Kidney glomerular epithelial cell (primary cell): ENCODE results near the gene SIGLEC8.
"Not testable (repeated sequence)": the region's sequence is repeated elsewhere in the genome, so short reads cannot be mapped to it uniquely, and the experiment has no call there.

Experiments used
- DNase-seq: peaks from one replicate; lab custom pipeline; 2025; lab: John Stamatoyannopoulos, UW

SIGLEC8 gene

GRCh38 chr19:51447510-51447909 lies 10.7 kb downstream of the SIGLEC8 start:
- not testable (repeated sequence) for DNase-seq

- DNase-seq = no peak
Measured at GRCh38 chr19:51441410-51442390, 16.6 kb downstream of the SIGLEC8 start.

GRCh38 chr19:51440846-51441409 lies 17.3 kb downstream of the SIGLEC8 start:
- DNase-seq = no peak

- DNase-seq = no peak
Measured at GRCh38 chr19:51440052-51440451, 18.2 kb downstream of the SIGLEC8 start.

GRCh38 chr19:51439021-51439465 lies 19.2 kb downstream of the SIGLEC8 start:
- DNase-seq = no peak

- no peak for DNase-seq
Measured at GRCh38 chr19:51434456-51434855, 23.8 kb downstream of the SIGLEC8 start.

GRCh38 chr19:51433043-51433442 lies 25.2 kb downstream of the SIGLEC8 start:
- DNase-seq = no peak

- DNase-seq = no peak
Measured at GRCh38 chr19:51431124-51431523, 27.1 kb downstream of the SIGLEC8 start.

GRCh38 chr19:51430221-51430620 lies 28.0 kb downstream of the SIGLEC8 start:
- DNase-seq = no peak

GRCh38 chr19:51427201-51427600 lies 31.1 kb downstream of the SIGLEC8 start:
- no peak for DNase-seq

- DNase-seq = peak; percentile 71
Measured at GRCh38 chr19:51422053-51422448, 36.2 kb downstream of the SIGLEC8 start.

- DNase-seq = no peak
Measured at GRCh38 chr19:51421229-51422052, 36.8 kb downstream of the SIGLEC8 start.

GRCh38 chr19:51420511-51420910 lies 37.7 kb downstream of the SIGLEC8 start:
- DNase-seq = not testable (repeated sequence)

GRCh38 chr19:51418707-51419106 lies 39.5 kb downstream of the SIGLEC8 start:
- DNase-seq = no peak

GRCh38 chr19:51417810-51418157 lies 40.5 kb downstream of the SIGLEC8 start:
- DNase-seq = no peak

GRCh38 chr19:51417107-51417809 lies 41.0 kb downstream of the SIGLEC8 start, which contains the start of gene SIGLEC10:
TSS of gene SIGLEC10 (minus strand) at chr19:51417642. CDS start at chr19:51417581, 61 bp downstream.
- no peak for DNase-seq

GRCh38 chr19:51416422-51416821 lies 41.8 kb downstream of the SIGLEC8 start:
- DNase-seq = not testable (repeated sequence)

GRCh38 chr19:51415187-51415586 lies 43.1 kb downstream of the SIGLEC8 start:
- no peak for DNase-seq

- DNase-seq = no peak
Measured at GRCh38 chr19:51410950-51411748, 47.1 kb downstream of the SIGLEC8 start.

- DNase-seq = no peak
Measured at GRCh38 chr19:51407511-51408131, 50.6 kb downstream of the SIGLEC8 start.
